ENCODE data around the gene CPA1.
A peak's percentile ranks its signal among the peaks of the same experiment; 100 is the strongest.
"Not testable (repeated sequence)": the region's sequence is repeated elsewhere in the genome, so short reads cannot be mapped to it uniquely, and the experiment has no call there.

The CPA1 gene

GRCh38 chr7:130374507-130374906 is 5.8 kb upstream of the CPA1 start:
- no peak for DNase-seq

- not testable (repeated sequence) for DNase-seq
Measured at GRCh38 chr7:130376461-130376860, 3.8 kb upstream of the CPA1 start.

GRCh38 chr7:130377178-130377577 is 3.1 kb upstream of the CPA1 start:
- DNase-seq, result no peak

- no peak for DNase-seq
Measured at GRCh38 chr7:130379019-130379418, 1.3 kb upstream of the CPA1 start.

GRCh38 chr7:130379532-130379920 is 768 bp upstream of the CPA1 start:
- no peak for DNase-seq

GRCh38 chr7:130380861-130381455 is 664 bp downstream of the CPA1 start:
- no peak for DNase-seq

GRCh38 chr7:130381468-130382312 is 1.4 kb downstream of the CPA1 start:
- DNase-seq, result peak in 1 of 2 experiments; percentile 12

GRCh38 chr7:130383187-130383980 is 3.1 kb downstream of the CPA1 start:
- no peak for DNase-seq

- DNase-seq, result no peak
Measured at GRCh38 chr7:130384371-130384801, 4.1 kb downstream of the CPA1 start.

- no peak for DNase-seq
Measured at GRCh38 chr7:130384841-130385599, 4.7 kb downstream of the CPA1 start.

- no peak for DNase-seq
Measured at GRCh38 chr7:130385600-130386066, 5.3 kb downstream of the CPA1 start.

- no peak for DNase-seq
Measured at GRCh38 chr7:130386876-130387275, 6.6 kb downstream of the CPA1 start.

- no peak for DNase-seq
Measured at GRCh38 chr7:130387306-130387627, 7.0 kb downstream of the CPA1 start.

- DNase-seq, result no peak
Measured at GRCh38 chr7:130387628-130388403, 7.5 kb downstream of the CPA1 start.

- DNase-seq, result no peak
Measured at GRCh38 chr7:130388671-130389070, 8.4 kb downstream of the CPA1 start.

GRCh38 chr7:130390486-130390885 is 10.2 kb downstream of the CPA1 start:
- DNase-seq, result no peak

GRCh38 chr7:130393101-130393561 is 12.8 kb downstream of the CPA1 start:
- no peak for DNase-seq

GRCh38 chr7:130393841-130394411 is 13.6 kb downstream of the CPA1 start:
- DNase-seq, result no peak

- DNase-seq, result no peak
Measured at GRCh38 chr7:130394421-130395195, 14.3 kb downstream of the CPA1 start.

- DNase-seq, result no peak
Measured at GRCh38 chr7:130395421-130395820, 15.1 kb downstream of the CPA1 start.

GRCh38 chr7:130396109-130396508 is 15.8 kb downstream of the CPA1 start:
- DNase-seq, result no peak

Measured in NCI-H526 (cell line).